IPS-20b (cell line): ENCODE data around the gene IFIT3.

Experiments used
- H3K27ac ChIP-seq: one replicate; pipeline ENCODE4 v1.5.1; 2013; ENCODE audit warnings: low read length
- H3K27me3 ChIP-seq: 2 replicates; pipeline ENCODE4 v1.6.1; 2013; ENCODE audit warnings: mild to moderate bottlenecking, low read length, inconsistent platforms; ENCODE audit not compliant: insufficient read depth
- H3K36me3 ChIP-seq: 2 replicates; pipeline ENCODE4 v1.6.1; 2013; ENCODE audit warnings: low read depth, mild to moderate bottlenecking, inconsistent platforms, low read length, moderate library complexity; ENCODE audit not compliant: insufficient read depth
- H3K4me1 ChIP-seq: 2 replicates; pipeline ENCODE4 v1.6.1; 2013; ENCODE audit warnings: mild to moderate bottlenecking, control low read depth, inconsistent platforms, low read length, moderate library complexity; ENCODE audit not compliant: insufficient read depth
- H3K4me3 ChIP-seq: 2 replicates; pipeline ENCODE4 v1.5.1; 2013; ENCODE audit warnings: mild to moderate bottlenecking, low read length, inconsistent platforms
- H3K9ac ChIP-seq: 2 replicates; pipeline ENCODE4 v1.6.1; 2013; ENCODE audit warnings: low read depth, mild to moderate bottlenecking, inconsistent platforms, low read length, moderate library complexity
- H3K9me3 ChIP-seq: 2 replicates; pipeline ENCODE4 v1.6.1; 2013; ENCODE audit warnings: mild to moderate bottlenecking, low read depth, low read length, inconsistent platforms; ENCODE audit not compliant: insufficient read depth

Gene IFIT3

DNA sequence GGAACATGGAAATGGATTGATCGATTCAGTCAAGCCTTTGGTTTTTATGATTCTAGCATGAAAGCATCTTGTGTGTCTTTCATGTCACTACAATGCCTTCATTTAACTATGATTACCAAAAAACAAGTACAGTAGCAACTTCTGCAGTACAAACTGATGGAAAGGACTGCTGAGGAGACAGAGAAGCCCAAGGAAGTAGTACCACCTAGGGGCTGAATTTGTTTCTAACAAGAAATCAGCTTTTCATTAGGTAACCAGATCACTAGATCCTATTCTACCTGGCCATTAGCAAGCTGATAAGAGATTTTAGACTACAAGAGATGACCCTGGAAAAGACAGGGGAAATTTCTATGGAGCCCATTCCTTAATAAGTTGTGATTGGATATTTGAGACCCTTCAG, 61.5 kb downstream of the IFIT3 start:
- H3K4me1 ChIP-seq, result peaks cover 6% of the 10 kb centered on the region; the same call in 1 of the 2 replicates
- no peaks in the 10 kb centered on the region for H3K27me3 ChIP-seq
- no peak overlapping the region for H3K4me3 ChIP-seq
- H3K27ac ChIP-seq, result no peak overlapping the region
- H3K36me3 ChIP-seq, result no peaks in the 10 kb centered on the region
- no peaks in the 10 kb centered on the region for H3K9me3 ChIP-seq
- no peak overlapping the region for H3K9ac ChIP-seq
